Measurements from ENCODE around the gene PSD4.

The PSD4 gene

GRCh38 chr2:113166187-113166645 is 7.6 kb upstream of the PSD4 start:
- no peaks in the 10 kb centered on the region for H3K36me3 ChIP-seq (ENCODE audit: low read length)
- H3K9ac ChIP-seq (ENCODE audit: low read length), result no peak overlapping the region
- no peak overlapping the region for H2AFZ ChIP-seq (ENCODE audit: low read depth, low read length, severe bottlenecking)
- H3F3A ChIP-seq (ENCODE audit: insufficient read depth), result no peaks in the 10 kb centered on the region
- no peak overlapping the region for H3K27ac ChIP-seq (ENCODE audit: low read depth, low read length)
- H3K4me3 ChIP-seq (ENCODE audit: insufficient read depth, low read length, poor library complexity, severe bottlenecking), result no peak overlapping the region
- no peak overlapping the region for H3K4me2 ChIP-seq (ENCODE audit: low read depth, low read length, poor library complexity, severe bottlenecking)
- H3K9me3 ChIP-seq (ENCODE audit: insufficient read depth, low read length), result no peaks in the 10 kb centered on the region
- TF ChIP-seq EZH2phosphoT487 (conservative IDR thresholded peaks at IDR 0.05; ENCODE audit: low read length), result no peak
- H3K79me2 ChIP-seq (ENCODE audit: insufficient read depth, low read length), result no peaks in the 10 kb centered on the region
- H4K20me1 ChIP-seq (ENCODE audit: low read depth, low read length), result no peaks in the 10 kb centered on the region
- H3K9me2 ChIP-seq (replicated peaks; ENCODE audit: insufficient read depth, low read length), result no peaks in the 10 kb centered on the region
- H3K27me3 ChIP-seq (ENCODE audit: low read length), result no peaks in the 10 kb centered on the region

GRCh38 chr2:113167115-113167932 is 6.4 kb upstream of the PSD4 start:
- Histone ChIP-seq H3K9ac (ENCODE audit: low read length) (no peak overlapping the region), H3K27ac (ENCODE audit: low read depth, low read length) (no peak overlapping the region), H3K4me3 (ENCODE audit: insufficient read depth, low read length, poor library complexity, severe bottlenecking) (no peak overlapping the region), H3K9me2 (replicated peaks; ENCODE audit: insufficient read depth, low read length) (no peaks in the 10 kb centered on the region), H3K36me3 (ENCODE audit: low read length) (no peaks in the 10 kb centered on the region), H3F3A (ENCODE audit: insufficient read depth) (no peaks in the 10 kb centered on the region), H3K79me2 (ENCODE audit: insufficient read depth, low read length) (no peaks in the 10 kb centered on the region), H3K27me3 (ENCODE audit: low read length) (no peaks in the 10 kb centered on the region), H4K20me1 (ENCODE audit: low read depth, low read length) (no peaks in the 10 kb centered on the region), H3K4me2 (ENCODE audit: low read depth, low read length, poor library complexity, severe bottlenecking) (no peak overlapping the region), H3K9me3 (ENCODE audit: insufficient read depth, low read length) (no peaks in the 10 kb centered on the region), H2AFZ (ENCODE audit: low read depth, low read length, severe bottlenecking) (no peak overlapping the region)
- TF ChIP-seq CTCF (IDR thresholded peaks at IDR 0.05; ENCODE audit: insufficient read depth, low read length, poor library complexity, severe bottlenecking) (no peak), EZH2phosphoT487 (conservative IDR thresholded peaks at IDR 0.05; ENCODE audit: low read length) (no peak)

DNA sequence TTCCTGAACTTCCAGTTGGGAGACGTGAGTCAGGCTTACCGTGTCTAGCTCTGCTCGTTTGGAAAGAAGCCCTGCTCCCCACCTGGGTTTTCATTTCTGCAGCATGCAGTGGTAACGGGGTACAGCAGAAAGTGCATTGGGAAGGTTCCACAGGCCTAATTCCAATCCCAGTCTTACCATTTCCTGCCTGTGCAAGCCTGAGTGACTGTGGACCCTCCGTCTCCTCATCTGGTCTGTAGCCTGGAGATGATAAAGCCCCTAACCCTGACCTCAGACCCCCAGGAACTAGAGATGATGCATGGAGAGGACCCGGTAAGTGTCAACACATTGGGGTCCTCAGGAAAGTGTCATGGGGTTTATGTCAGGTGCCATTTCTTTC is 5.8 kb upstream of the PSD4 start:
- no peak overlapping the region for H3K4me3 ChIP-seq (ENCODE audit: insufficient read depth, low read length, poor library complexity, severe bottlenecking)

More for the DNA sequence above, 5.8 kb upstream of the PSD4 start:
- Histone ChIP-seq H3K36me3 (ENCODE audit: low read length) (no peaks in the 10 kb centered on the region), H2AFZ (ENCODE audit: low read depth, low read length, severe bottlenecking) (no peak overlapping the region), H3K79me2 (ENCODE audit: insufficient read depth, low read length) (no peaks in the 10 kb centered on the region), H3K27ac (ENCODE audit: low read depth, low read length) (no peak overlapping the region), H3K9ac (ENCODE audit: low read length) (no peak overlapping the region), H3F3A (ENCODE audit: insufficient read depth) (no peaks in the 10 kb centered on the region), H3K9me2 (replicated peaks; ENCODE audit: insufficient read depth, low read length) (no peaks in the 10 kb centered on the region), H3K4me2 (ENCODE audit: low read depth, low read length, poor library complexity, severe bottlenecking) (no peak overlapping the region), H4K20me1 (ENCODE audit: low read depth, low read length) (no peaks in the 10 kb centered on the region), H3K27me3 (ENCODE audit: low read length) (no peaks in the 10 kb centered on the region), H3K9me3 (ENCODE audit: insufficient read depth, low read length) (no peaks in the 10 kb centered on the region)
- TF ChIP-seq CTCF (IDR thresholded peaks at IDR 0.05; ENCODE audit: insufficient read depth, low read length, poor library complexity, severe bottlenecking) (no peak), EZH2phosphoT487 (conservative IDR thresholded peaks at IDR 0.05; ENCODE audit: low read length) (no peak)
